Caco-2 (cell line): Measurements from ENCODE around the gene MCC. TPM values are rescaled to one million over a fixed set of nuclear protein-coding genes. Genes with fewer than 3 reads are reported as not detected.

Experiments used
- BruUV-seq: library from RNA; stranded (reverse); fragments of 400-500 nt; replicated peaks from 2 replicates; lab custom pipeline; 2021; lab: Mats Ljungman, UMichigan
- CTCF ChIA-PET: fragments of 300-600 bp; sonication (Branson Sonifier 250); formaldehyde crosslinking; loops from one replicate; lab custom pipeline; 2022; ENCODE audit warnings: antibody characterized with exemption; lab: Charles Lee
- POLR2A ChIA-PET: fragments of 300-600 bp; sonication (Branson Sonifier 250); formaldehyde crosslinking; loops from one replicate; lab custom pipeline; 2022; ENCODE audit warnings: antibody characterized with exemption; lab: Charles Lee
- DNase-seq, 2 experiments: peaks; one replicate each; pipeline versions ENCODE4 v3.0.0 to v3.0.0-alpha.2; 2020 to 2022
- H3K27me3 ChIP-seq: replicated peaks from 2 replicates; pipeline ENCODE4 v1.6.0; 2011; ENCODE audit warnings: low read length; ENCODE audit not compliant: control insufficient read depth, insufficient read depth
- H3K36me3 ChIP-seq: 2 replicates; pipeline ENCODE4 v1.5.1; 2011; ENCODE audit warnings: low read length; ENCODE audit not compliant: control insufficient read depth, insufficient read depth
- H3K4me1 ChIP-seq: fragments of 250-450 bp; sonication (Bioruptor Pico); 2 replicates; pipeline ENCODE4 v1.5.1; 2020; ENCODE audit warnings: mild to moderate bottlenecking
- H3K4me3 ChIP-seq: 2 replicates; pipeline ENCODE4 v1.5.1; 2011; ENCODE audit warnings: low read depth, mild to moderate bottlenecking, control low read depth, low read length
- H3K9me3 ChIP-seq: fragments of 250-450 bp; sonication (Bioruptor Pico); 2 replicates; pipeline ENCODE4 v1.5.1; 2020; ENCODE audit warnings: mild to moderate bottlenecking, moderate library complexity
- H3K27ac Mint-ChIP-seq: one replicate; pipeline ENCODE4 v1.8.0; 2022; ENCODE audit warnings: mixed read lengths; ENCODE audit not compliant: unreplicated experiment
- H3K27me3 Mint-ChIP-seq: one replicate; pipeline ENCODE4 v1.8.0; 2022; ENCODE audit warnings: mixed read lengths; ENCODE audit not compliant: insufficient read depth, unreplicated experiment
- H3K36me3 Mint-ChIP-seq: one replicate; pipeline ENCODE4 v1.8.0; 2022; ENCODE audit warnings: mild to moderate bottlenecking, mixed read lengths; ENCODE audit not compliant: insufficient read depth, unreplicated experiment
- H3K4me1 Mint-ChIP-seq: one replicate; pipeline ENCODE4 v1.8.0; 2022; ENCODE audit warnings: low read depth, mixed read lengths; ENCODE audit not compliant: unreplicated experiment
- H3K4me3 Mint-ChIP-seq: one replicate; pipeline ENCODE4 v1.8.0; 2022; ENCODE audit warnings: mild to moderate bottlenecking, moderate library complexity, mixed read lengths; ENCODE audit not compliant: unreplicated experiment
- H3K9me3 Mint-ChIP-seq: one replicate; pipeline ENCODE4 v1.8.0; 2022; ENCODE audit warnings: mixed read lengths; ENCODE audit not compliant: unreplicated experiment
- CTCF ChIP-seq, 2 experiments: fragments of 200-600 bp in 1 of 2; IDR thresholded peaks; 1 replicate in 1 of 2; 2 replicates in 1 of 2; pipeline versions ENCODE4 v1.5.1 to v1.8.0; 2011 to 2022; ENCODE audit warnings: antibody characterized with exemption in 1 of 2, control low read depth in 1 of 2, inconsistent platforms in 1 of 2, low read depth in 1 of 2, low read length in 1 of 2, mild to moderate bottlenecking in 1 of 2, moderate library complexity in 1 of 2; ENCODE audit not compliant: insufficient read depth in 1 of 2, severe bottlenecking in 1 of 2, unreplicated experiment in 1 of 2
- intact Hi-C: fragments of 100-400 bp; cut with micrococcal nuclease; formaldehyde crosslinking; loops from one replicate; pipeline ENCODE4 v1.10.0; 2022; ENCODE audit not compliant: unreplicated experiment
- total RNA-seq: library from RNA; stranded (reverse); gene quantifications from 2 replicates; pipeline ENCODE4 v1.2.3, GENCODE V29; 2022

MCC gene
- total RNA-seq, 1 experiment from 2014 or later = 0.09 TPM

GRCh38 chr5:113031104-113031503 is 457.1 kb downstream of the MCC start:
- Mint-ChIP-seq H3K36me3 (peaks cover 32% of the 10 kb centered on the region), H3K4me3 (no peak overlapping the region), H3K4me1 (peaks cover 8% of the 10 kb centered on the region), H3K27me3 (no peaks in the 10 kb centered on the region), H3K9me3 (no peaks in the 10 kb centered on the region), H3K27ac (no peak overlapping the region)
- intact Hi-C loops = no loop called here
- no peaks in the 10 kb centered on the region for H3K9me3 ChIP-seq
- TSS peak; percentile 7 for BruUV-seq
- no peaks in the 10 kb centered on the region for H3K36me3 ChIP-seq
- no peak for TF ChIP-seq CTCF (IDR thresholded peaks at IDR 0.05; ENCODE audit: insufficient read depth in 1 of 2, low read depth in 1 of 2, low read length in 1 of 2, severe bottlenecking in 1 of 2, unreplicated experiment in 1 of 2)
- POLR2A ChIA-PET = no interaction called here
- H3K27me3 ChIP-seq = no peaks in the 10 kb centered on the region
- H3K4me1 ChIP-seq = no peaks in the 10 kb centered on the region
- no peak overlapping the region for H3K4me3 ChIP-seq
- CTCF ChIA-PET = no interaction called here
- DNase-seq = no peak

- Mint-ChIP-seq H3K4me1 (peaks cover 8% of the 10 kb centered on the region), H3K27ac (no peak overlapping the region), H3K4me3 (no peak overlapping the region), H3K9me3 (no peaks in the 10 kb centered on the region), H3K27me3 (no peaks in the 10 kb centered on the region), H3K36me3 (peaks cover 47% of the 10 kb centered on the region)
- intact Hi-C loops = no loop called here
- Histone ChIP-seq H3K9me3 (no peaks in the 10 kb centered on the region), H3K4me1 (no peaks in the 10 kb centered on the region), H3K36me3 (no peaks in the 10 kb centered on the region), H3K27me3 (no peaks in the 10 kb centered on the region), H3K4me3 (no peak overlapping the region)
- BruUV-seq = no TSS peak
- TF ChIP-seq CTCF (IDR thresholded peaks at IDR 0.05; ENCODE audit: insufficient read depth in 1 of 2, low read depth in 1 of 2, low read length in 1 of 2, severe bottlenecking in 1 of 2, unreplicated experiment in 1 of 2) = no peak
- DNase-seq = no peak
- POLR2A ChIA-PET = no interaction called here
- CTCF ChIA-PET = interaction anchor here (1.0 kb wide), 1 partner anchor 108 kb away, joined by 3 read pairs; no protein-coding TSS in a partner anchor
Measured at GRCh38 chr5:113029614-113030013, 458.6 kb downstream of the MCC start.

- no peak for DNase-seq
- Histone ChIP-seq H3K4me1 (no peaks in the 10 kb centered on the region), H3K36me3 (no peaks in the 10 kb centered on the region; the same call in 1 of the 2 replicates), H3K27me3 (no peaks in the 10 kb centered on the region), H3K9me3 (no peaks in the 10 kb centered on the region), H3K4me3 (no peak overlapping the region)
- intact Hi-C loops = no loop called here
- Mint-ChIP-seq H3K27ac (no peak overlapping the region), H3K36me3 (peaks cover 69% of the 10 kb centered on the region), H3K4me3 (no peak overlapping the region), H3K4me1 (peaks cover 8% of the 10 kb centered on the region), H3K27me3 (no peaks in the 10 kb centered on the region), H3K9me3 (no peaks in the 10 kb centered on the region)
- CTCF ChIA-PET = no interaction called here
- no peak for TF ChIP-seq CTCF (IDR thresholded peaks at IDR 0.05; ENCODE audit: insufficient read depth in 1 of 2, low read depth in 1 of 2, low read length in 1 of 2, severe bottlenecking in 1 of 2, unreplicated experiment in 1 of 2)
- BruUV-seq = no TSS peak
- POLR2A ChIA-PET = no interaction called here
Measured at GRCh38 chr5:113027431-113027830, 460.8 kb downstream of the MCC start.
